GM12873 (cell line): ENCODE data around the gene LDLRAD4.

ENCODE experiments used
- CTCF ChIP-seq: IDR thresholded peaks from 2 replicates; pipeline ENCODE4 v1.5.1; 2012; ENCODE audit warnings: low read depth, mild to moderate bottlenecking, moderate library complexity, low read length, control low read depth; ENCODE audit not compliant: insufficient read depth; ENCODE audit errors: missing control alignments

LDLRAD4 gene

GRCh38 chr18:13264091-13265007 is 45.8 kb downstream of the LDLRAD4 start:
- TF ChIP-seq CTCF: no peak

GRCh38 chr18:13265008-13265910 is 46.7 kb downstream of the LDLRAD4 start:
- no peak for TF ChIP-seq CTCF

- no peak for TF ChIP-seq CTCF
These were observed 47.3 kb downstream of the LDLRAD4 start for GRCh38 chr18:13265911-13266217.

GRCh38 chr18:13266218-13267100 is 47.9 kb downstream of the LDLRAD4 start:
- TF ChIP-seq CTCF: no peak

- no peak for TF ChIP-seq CTCF
These were observed 48.9 kb downstream of the LDLRAD4 start for GRCh38 chr18:13267431-13267873.

- TF ChIP-seq CTCF: no peak
These were observed 49.8 kb downstream of the LDLRAD4 start for GRCh38 chr18:13268158-13269012.
